RCC 7860 (cell line): Measurements from ENCODE around the gene C9orf152.
"Not testable (repeated sequence)": the region's sequence is repeated elsewhere in the genome, so short reads cannot be mapped to it uniquely, and the experiment has no call there.

Source experiments
- DNase-seq: peaks from one replicate; pipeline ENCODE4 v3.0.0-alpha.2; 2015; ENCODE audit warnings: low spot score
- FAIRE-seq: peaks from 2 replicates; lab custom pipeline; 2012; peaks lifted over from hg19 to GRCh38; lab: Jason Lieb, UNC

The C9orf152 gene

DNA sequence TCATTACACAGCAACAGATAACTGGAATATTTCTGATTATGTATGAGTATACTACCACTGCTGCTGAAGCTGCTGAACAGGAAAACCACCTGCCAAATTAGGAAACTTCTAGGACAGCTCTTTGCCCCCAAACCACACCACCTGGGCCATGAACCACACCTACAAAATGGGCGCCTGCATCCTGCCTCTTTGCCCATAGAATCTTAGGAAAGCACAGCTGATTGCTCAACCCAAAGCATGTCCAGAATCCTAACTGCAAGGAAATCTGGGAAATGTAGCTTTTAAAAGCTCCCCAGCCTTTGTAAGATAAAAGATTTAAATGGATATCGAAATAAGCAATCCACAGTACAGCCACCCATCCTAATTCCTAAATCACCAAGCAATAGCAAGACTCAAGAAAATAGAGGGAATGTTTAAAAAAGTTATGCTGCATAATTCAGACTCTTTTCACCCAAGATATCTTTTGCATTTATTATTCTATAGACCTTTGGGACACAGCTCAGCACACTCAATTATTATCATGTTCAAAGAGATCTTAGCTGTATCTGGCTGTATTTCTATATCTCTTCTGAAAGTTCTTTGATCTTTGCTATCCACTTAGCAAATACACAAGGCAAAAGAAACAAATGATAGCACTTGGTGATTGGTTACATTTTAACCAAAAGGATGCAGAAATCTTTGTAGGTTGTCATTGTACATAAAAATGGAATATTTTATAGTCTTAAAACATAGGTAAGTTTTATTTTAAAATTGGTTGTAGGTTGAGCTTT is 6.8 kb upstream of the C9orf152 start:
- DNase-seq, result no peak
- no peak for FAIRE-seq

DNA sequence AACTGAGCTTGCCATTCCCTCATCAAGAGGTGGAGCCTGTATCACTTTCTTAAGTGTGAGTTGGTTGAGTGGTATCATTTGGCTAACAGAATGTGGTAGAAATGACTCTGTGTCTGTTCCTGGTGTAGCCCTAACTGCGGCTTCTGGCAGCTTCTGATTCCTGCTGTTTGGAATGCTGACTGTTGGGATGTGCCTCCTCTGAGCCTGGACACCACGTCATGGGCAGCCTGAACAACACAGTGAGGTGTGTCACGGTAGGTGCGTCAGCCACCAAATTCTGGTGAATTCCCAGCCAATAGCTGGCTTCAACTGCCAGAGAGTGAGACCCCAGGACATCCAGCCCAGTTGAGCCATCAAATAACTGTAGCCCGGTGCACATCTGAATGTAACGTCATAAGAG is 6.1 kb upstream of the C9orf152 start:
- DNase-seq (peak; percentile 37), FAIRE-seq (no peak)

DNA sequence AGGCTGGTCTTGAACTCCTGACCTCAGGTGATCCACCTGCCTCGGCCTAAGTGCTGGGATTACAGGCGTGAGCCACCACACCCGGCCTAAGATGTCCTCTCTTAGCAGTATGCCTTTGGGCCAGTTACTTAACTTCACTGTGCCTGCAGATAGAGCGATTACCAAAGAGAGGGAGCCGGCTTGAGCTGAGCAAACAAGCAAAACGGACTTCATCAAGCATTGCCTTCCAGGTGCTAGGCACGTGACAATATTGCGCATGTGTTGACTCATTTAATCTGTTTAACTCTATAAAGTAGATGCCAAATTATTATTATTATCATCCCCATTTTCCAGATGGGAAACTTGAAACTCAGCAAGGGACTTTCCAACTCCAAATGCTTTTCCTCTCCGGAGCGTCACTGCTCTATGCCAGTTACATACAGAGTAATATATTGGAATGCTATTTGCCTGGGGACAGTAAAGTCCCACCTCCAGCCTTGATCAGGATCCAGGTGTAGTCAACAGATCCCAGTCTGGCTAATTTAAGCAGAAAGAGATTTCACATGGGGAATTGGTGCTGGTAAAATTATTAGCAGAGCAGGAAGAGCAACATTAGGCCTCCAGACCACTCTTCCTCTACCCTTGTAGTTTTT is 5.6 kb upstream of the C9orf152 start:
- DNase-seq (no peak), FAIRE-seq (no peak)

DNA sequence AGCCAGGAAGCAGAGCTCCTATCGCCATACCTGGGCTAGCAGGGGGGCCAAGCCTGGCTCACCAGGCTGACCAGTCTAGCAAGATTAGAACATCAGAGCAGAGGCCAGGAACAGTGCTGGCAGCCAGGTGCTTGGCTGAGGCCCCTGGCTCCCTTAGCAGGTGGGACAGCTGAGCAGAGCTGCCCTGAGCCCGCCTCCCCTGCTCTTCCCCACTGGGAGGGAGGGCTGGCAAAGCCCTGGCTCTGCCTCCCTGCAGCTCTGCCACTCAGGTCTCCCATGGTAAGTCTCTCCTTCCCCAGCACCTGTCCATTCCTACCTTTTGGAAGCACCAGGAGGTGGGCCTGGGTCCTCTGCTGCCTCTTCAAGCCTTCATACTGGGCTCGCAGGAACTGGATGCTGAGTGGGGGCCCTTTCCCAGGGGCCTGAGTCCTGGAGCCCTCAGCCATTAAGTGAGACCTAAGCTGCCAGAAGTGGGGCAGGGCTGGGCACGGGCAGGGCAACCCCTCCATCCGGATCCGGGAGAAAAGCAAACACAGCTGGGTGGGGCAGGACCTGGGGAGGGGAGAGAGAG is 803 bp downstream of the C9orf152 start:
- FAIRE-seq (no peak), DNase-seq (no peak)

DNA sequence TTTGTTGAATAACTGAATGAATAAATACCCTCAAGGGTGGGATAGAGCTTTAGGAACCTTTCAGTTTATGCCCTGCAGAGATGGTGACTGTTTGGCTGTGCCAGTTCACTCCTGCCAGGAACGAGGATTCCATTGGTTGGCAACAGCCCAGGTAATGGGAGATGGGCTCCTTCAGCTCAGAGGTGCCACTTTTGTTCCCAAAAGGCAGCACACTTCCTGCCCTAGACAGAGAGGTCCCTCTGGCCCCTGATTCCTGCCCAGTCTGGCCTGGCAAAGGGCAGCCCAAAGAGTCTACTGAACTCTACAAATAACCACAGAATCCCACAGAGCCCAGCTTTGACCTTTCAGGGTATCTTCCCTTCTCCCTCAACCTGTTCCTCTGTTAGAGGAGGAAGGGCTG is 1.6 kb downstream of the C9orf152 start:
- no peak for FAIRE-seq
- DNase-seq, result no peak

DNA sequence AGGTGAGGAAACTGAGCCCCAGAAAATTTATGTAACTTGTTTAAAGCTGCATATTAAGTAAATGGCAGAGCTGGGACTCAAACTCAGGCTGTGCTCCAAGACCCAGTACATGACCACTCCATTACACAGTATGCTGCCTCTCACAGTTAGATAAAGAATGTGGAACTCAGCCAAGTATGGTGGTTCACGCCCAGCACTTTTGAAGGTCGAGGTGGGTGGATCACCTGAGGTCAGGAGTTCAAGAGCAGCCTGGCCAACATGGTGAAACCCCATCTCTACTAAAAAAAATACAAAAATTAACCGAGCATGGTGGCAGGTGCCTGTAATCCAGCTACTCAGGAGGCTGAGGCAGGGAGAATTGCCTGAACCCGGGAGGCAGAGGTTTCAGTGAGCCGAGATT is 2.3 kb downstream of the C9orf152 start:
- not testable (repeated sequence) for FAIRE-seq, DNase-seq

DNA sequence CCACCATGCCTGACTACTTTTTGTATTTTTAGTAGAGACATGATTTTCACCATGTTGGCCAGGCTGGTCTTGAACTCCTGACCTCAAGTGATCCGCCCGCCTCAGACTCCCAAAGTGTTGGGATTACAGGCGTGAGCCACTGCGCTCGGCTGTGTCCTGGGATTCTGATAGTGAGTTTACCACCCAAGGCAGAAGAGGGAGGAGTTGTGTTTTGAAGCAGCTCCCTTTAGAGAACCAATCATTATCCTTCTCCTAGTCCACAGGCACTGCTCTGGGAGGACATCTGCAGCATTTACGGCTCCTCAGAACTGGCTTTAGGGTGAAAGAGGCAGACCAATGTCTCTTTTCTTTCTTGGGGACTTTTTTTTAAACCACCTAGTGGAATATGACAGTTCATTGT is 5.7 kb downstream of the C9orf152 start:
- FAIRE-seq, result no peak
- no peak for DNase-seq

DNA sequence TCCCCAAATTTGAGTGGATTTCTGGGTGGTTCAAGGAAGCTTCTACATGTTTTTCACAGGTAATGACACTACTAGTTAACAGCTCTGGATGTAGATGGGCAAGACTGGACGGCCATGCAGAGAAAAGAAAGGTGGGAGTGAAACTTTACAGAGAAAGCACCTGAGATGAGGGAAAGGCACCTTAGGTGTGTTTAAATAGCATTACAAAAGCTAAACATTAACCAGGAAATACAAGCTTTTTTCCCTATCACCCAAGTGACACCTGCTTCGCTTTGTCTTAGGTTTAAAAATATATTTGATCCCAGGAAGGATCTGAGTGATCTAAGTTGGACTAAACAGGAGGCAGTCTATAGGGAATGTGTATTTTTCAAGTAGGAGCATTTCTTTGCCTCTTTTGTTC is 8.3 kb downstream of the C9orf152 start:
- FAIRE-seq (no peak), DNase-seq (no peak)

DNA sequence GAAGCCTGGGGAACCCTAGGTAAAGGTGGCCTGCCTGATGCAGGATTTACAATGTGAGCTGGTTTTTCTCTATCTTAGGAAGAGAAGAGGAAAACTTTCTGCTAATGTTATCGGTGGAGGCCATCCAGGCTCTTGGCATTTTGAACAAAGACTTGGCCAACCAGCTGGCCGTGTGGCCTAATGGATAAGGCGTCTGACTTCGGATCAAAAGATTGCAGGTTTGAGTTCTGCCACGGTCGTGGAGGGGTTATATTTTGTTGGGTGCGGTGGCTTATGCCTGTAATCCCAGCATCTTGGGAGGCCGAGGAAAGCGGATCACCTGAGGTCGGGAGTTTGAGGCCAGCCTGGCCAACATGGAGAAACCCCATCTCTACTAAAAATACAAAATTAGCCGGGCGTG is 9.6 kb downstream of the C9orf152 start:
- FAIRE-seq (no peak), DNase-seq (no peak)

DNA sequence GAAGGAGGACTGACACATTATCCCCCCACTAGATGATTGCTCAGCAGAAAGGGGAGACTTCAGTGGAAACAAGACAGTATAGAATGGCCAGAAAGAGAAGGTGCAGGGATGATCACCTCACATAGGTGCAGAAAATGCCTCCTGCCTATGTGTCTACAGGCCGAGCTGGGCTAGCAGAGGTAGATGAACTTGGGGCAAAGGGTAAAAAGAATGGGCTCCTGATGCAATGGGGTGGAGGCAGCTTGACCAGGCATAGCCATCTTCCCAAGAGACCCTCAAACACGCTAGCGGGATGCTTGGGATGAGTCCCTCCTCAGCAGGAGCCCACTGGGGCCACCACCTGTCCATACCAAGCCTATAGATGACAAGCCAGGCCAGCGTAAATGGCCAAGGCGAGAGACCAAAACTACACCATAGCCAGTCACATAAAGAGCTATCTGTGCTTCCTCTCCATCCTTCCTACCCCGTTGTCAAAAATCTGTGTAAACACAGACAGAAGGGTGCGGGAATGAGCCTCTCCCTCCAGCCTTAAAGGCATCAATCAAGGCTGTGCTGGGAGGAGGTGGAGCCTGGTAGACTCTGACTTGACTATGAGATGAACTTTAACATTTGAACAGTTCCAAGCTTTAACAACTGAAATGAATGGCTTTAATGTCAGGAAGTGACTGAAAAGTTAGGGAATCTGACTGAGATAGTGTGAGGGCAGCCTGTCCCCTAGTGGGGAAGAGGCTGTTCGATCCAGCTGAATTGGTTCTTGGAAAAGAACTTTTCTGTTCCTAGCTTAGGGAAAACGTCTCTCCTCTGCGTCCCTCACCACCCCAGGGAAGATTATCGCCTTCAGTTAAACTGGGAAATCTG is 10.4 kb downstream of the C9orf152 start:
- DNase-seq (no peak), FAIRE-seq (no peak)

DNA sequence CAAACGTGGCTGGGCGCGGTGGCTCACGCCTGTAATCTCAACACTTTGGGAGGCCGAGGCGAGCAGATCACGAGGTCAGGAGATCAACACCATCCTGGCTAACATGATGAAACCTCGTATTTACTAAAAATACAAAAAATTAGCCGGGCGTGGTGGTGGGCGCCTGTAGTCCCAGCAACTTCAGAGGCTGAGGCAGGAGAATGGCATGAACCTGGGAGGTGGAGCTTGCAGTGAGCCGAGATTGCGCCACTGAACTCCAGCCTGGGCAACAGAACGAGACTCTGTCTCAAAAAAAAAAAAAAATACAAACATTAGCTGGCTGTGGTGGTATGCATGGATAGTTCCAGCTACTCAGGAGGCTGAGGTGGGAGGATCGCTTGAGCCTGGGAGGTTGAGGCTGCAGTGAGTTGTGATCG is 11.9 kb downstream of the C9orf152 start:
- FAIRE-seq, DNase-seq: not testable (repeated sequence)

DNA sequence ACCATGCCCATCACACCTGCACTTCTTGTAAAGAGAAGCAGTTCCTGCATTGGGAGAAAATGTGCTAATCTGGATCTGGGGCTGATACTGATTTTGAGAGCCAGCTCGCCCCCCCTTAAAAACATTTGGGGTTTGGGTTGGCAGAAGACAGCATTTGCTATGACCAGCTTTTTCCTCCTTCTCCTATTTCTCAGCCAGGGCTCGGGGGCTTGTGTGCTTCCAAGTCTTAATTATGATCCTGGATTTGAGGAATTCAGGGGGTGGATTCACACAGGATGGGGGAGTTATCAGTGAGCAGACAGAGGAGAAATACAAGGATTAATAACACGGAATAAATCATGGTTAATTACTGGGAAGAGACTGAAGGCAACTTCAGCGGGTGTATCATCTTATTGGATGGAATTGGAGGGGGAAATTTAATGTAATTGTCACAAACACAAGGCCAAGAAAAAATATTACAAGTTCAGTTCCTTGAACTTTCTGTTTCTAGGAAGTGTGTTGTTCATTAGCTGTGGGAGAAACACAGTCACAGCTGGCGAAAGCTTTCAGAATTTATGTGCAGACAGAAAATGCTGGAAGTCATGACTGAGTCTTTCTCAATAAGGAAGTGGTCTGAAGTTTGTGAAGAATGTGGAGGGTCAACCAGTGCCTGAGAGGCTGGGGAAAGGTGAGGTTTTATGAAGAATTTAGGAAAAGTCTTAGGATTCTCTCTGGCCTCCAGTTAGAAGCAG is 15.3 kb downstream of the C9orf152 start:
- FAIRE-seq, result no peak
- no peak for DNase-seq

DNA sequence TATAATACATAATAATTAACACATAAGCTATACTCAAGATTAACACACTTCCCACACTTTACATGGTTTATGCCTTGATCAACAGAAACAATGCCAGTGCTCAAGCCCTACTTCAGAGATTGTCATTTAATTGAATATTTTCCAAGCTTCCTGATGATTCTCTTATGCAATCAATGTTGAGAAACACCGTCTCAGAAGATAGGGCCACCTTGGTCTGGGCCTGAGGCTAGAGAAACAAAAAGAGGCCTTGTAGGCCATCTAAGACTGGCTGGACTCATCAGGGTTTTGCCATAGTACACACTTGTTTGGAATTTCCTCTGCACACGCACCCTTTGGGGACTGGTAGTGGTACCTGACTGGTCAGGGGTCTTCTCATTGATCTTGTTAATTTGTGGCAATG is 16.3 kb downstream of the C9orf152 start:
- no peak for FAIRE-seq
- DNase-seq, result no peak

DNA sequence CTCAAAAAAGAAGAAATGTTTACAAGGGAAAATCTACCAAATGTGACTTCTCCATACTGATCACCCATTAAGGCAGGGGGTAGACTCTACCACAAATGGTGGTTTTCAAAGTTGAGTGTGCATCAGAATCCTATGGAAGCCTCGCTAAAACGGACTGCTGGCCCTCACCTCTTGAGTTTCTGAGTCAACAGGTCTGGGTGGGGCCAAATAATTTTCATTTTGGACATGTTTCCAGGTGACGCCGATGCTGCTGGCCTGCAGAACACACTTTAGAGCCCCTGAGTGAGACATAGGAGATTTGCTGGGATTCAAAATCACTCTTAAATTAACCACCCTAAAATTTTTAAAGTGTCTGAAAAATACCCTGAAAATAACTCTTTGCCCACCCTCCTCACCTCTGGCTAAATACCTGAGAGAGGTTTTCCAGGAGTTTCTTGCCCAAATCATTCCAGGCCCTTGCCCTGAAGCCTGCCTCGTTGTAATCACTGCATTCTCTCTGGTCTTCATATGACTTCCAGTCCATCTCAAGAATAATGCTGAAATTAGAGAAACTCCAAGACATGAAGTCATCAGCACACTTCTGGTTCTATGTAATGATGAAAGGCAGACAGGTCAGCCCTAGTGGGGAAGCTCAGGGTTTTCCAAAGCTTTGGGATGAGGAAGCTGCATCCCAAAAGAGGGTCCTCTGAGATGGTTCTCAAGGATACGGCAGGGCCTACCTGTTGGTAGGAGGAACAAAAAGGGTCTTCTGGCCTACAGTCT is 18.2 kb downstream of the C9orf152 start:
- FAIRE-seq, result no peak
- no peak for DNase-seq

DNA sequence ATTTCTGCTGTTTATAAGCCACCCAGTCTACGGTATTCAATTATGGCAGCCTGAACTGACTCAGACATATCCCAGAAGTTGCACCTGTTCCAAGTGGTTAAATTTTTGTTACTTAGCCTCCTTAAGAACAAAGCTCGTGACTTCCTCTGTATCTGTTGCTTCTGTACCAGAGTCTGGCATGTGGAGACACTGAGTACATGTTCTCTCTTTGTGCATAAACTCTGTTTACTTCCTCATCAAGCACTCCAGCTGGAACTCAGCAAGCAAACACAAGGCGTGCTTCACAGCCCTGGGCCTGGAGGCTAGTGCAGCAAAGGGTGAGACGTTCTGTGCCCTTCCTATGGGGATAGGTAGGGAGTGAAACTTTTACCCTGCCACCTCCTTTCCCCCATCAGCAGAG is 19.0 kb downstream of the C9orf152 start:
- FAIRE-seq, result no peak
- DNase-seq, result no peak

DNA sequence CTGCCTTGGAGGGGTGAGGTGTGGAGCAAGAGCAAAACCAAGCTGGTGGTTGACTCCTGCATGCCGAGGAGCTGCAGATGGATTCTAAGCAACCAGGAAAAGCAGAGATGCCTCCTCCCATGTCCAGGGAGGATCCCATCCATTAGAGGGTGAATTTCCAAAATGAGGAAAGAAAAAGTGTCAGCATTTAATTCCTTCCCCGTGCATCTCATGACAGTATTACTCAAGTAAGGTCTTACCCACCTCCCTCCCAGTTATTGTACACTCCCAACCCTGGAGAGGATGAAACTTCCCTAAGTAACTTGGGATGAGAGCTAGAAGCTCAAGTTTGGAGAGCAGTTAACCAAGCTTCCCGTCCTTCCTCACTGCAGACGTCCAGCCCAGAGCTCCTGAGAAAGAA is 19.9 kb downstream of the C9orf152 start:
- no peak for DNase-seq

DNA sequence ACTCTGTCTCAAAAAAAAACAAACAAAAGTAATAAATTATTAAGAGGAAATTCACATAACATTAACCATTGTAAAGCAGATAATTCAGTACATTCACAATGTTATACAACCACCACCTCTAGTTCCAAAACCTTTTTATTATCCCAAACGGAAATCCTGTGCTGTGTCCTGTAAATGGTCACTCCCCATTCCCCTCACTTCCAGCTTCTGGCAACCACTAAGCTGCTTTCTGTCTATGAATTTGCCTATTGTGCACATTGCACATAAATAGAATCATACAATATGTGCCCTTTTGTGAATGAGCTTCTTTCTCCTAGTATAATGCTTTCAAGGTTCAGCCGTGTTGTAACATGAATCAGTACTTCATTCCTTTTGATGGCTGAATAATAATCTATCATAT is 20.8 kb downstream of the C9orf152 start:
- FAIRE-seq, result no peak
- DNase-seq, result no peak

More for the DNA sequence above, 19.9 kb downstream of the C9orf152 start:
- no peak for FAIRE-seq

DNA sequence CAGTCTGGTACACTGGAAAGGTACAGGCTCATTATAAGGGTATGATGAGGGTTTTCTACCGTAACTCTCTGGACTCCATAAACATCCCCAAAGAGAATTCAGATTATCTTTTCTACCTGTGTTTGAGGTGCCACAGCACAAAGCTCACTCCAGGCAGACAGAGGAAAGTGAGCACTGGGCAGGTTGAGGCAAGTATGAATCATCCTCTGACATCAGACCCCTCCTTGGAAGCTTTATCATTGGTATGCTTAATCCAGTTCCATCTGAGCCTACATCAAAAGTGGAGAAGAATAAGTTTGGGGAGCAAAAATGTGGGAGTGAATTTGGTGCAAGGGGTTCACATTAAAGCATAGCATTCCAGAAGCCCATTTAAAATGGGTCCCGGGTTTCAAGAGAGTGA is 21.7 kb downstream of the C9orf152 start:
- DNase-seq, result no peak

DNA sequence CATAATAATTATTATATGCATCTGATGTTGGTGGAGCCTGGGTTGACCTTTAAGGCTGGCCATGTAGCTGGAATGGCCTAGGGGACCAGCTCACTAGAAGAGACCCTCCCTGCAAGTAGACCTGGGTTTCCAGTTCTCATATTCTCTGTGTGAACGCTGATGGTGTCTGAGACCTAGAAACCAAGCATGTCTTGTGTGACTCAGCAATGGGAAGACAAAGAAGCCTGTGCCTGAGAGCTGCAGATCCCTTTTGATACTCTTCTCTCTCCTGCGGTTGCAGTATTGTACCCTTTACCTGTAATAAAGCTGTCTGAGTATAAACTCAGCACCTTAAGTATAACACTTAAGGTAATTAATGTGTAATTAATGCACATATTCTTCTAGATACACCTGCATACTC is 22.2 kb downstream of the C9orf152 start:
- no peak for FAIRE-seq

More for the DNA sequence above, 21.7 kb downstream of the C9orf152 start:
- FAIRE-seq, result no peak

More for the DNA sequence above, 22.2 kb downstream of the C9orf152 start:
- no peak for DNase-seq
